Activated effector memory CD4-positive, alpha-beta T cell treated with Interleukin-2 at 50 U/mL for 16 hours (primary cell): Measurements from ENCODE around the gene TTC7B.
A peak's percentile ranks its signal among the peaks of the same experiment; 100 is the strongest.
"Not testable (repeated sequence)": the region's sequence is repeated elsewhere in the genome, so short reads cannot be mapped to it uniquely, and the experiment has no call there.

Experiments
- DNase-seq: peaks from one replicate; pipeline ENCODE4 v3.0.0-alpha.2; 2020

The TTC7B gene, protein sequence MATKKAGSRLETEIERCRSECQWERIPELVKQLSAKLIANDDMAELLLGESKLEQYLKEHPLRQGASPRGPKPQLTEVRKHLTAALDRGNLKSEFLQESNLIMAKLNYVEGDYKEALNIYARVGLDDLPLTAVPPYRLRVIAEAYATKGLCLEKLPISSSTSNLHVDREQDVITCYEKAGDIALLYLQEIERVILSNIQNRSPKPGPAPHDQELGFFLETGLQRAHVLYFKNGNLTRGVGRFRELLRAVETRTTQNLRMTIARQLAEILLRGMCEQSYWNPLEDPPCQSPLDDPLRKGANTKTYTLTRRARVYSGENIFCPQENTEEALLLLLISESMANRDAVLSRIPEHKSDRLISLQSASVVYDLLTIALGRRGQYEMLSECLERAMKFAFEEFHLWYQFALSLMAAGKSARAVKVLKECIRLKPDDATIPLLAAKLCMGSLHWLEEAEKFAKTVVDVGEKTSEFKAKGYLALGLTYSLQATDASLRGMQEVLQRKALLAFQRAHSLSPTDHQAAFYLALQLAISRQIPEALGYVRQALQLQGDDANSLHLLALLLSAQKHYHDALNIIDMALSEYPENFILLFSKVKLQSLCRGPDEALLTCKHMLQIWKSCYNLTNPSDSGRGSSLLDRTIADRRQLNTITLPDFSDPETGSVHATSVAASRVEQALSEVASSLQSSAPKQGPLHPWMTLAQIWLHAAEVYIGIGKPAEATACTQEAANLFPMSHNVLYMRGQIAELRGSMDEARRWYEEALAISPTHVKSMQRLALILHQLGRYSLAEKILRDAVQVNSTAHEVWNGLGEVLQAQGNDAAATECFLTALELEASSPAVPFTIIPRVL

GRCh38 chr14:90815822-90816662 lies at the start of gene TTC7B:
Gene TTC7B, minus strand, starts transcription at chr14:90816430. Its CDS starts 135 bp downstream, at chr14:90816295.
- peak; percentile 7 for DNase-seq

DNA sequence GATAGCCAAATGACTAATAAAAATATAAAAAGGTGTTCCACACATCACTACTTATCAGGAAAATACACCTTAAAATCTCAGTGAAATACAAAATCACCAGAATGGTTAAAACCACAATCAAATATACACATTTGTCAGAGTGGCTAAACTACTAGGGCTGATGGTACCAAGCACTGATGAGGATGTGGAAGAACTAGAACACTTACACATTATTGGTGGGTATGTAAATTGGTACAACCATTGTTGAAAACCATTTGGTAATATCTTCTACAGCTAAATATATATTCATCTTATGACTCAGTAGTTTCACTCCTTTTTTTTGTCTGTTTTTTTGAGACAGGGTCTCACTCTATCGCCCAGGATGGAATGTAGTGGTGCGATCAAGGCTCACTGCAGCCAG lies 48.5 kb upstream of the TTC7B start:
- DNase-seq = no peak

- DNase-seq = no peak
Measured at GRCh38 chr14:90858511-90858910, 42.3 kb upstream of the TTC7B start.

GRCh38 chr14:90857866-90858265 lies 41.6 kb upstream of the TTC7B start:
- DNase-seq = no peak

DNA sequence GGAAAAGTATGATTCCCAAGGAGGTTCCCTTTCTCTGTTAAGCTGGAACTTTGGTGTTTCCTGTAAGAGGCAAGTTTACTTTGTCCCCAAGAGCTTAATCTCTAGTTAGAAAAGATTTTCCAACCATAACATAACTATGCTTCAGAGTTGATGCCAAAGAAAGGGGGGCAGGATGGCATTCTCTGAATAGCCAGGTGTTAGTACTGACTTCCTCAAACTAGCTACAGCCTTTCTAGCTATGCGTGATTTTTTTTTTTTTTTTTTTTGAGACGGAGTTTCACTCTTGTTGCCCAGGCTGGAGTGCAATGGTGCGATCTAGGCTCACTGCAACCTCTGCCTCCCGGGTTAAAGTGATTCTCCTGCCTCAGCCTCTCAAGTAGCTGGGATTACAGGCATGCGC lies 39.9 kb upstream of the TTC7B start:
- DNase-seq = not testable (repeated sequence)

DNA sequence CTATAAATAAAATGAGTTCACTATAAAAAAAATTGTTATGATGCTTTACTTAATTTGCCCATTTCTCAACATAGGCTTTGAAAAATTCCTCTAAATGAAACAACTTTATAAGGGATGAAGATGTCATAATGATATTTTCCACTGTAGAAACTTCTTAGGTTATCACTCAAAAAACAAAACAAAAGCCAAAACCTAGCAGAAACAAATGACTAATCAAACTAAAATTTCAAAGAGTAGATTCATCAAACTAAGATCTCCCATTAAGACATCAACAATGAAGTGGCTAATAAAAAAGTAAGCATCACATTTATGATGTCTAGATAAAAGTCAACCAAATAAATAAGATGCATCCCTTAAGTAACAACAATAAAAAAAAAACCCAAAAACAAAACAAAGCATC lies 36.9 kb upstream of the TTC7B start:
- no peak for DNase-seq

DNA sequence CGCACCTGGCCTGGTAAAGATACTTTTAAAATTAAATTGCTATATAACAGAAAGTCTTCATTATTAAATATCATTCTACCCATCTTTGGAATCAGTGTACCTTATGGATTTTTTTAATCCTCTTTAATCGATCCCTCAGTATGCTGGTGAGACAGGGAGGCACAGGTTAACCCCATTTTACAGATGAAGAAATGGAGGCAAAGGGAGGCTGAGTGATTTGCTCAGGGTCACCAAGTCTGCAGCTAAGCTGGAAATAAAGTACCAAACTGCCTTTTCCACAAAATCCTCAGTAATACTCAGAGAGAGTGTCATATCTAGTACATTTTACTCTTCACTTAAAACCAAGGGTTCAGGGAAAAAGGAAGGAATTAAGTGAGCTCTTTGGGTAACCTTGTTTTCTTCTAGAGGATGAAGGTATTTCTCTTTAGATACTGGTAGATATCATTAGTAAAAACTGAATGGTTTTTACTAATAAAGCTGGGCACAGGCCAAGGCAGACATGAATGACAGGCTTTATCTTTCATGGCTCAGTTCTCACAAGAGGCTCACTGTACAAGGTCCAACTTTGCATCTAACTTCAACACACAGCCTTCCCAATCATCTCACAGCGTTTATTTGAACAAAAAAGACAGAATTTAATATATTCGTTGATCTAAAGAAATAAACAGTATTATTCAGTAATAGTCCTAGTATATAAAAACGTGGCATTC lies 35.3 kb upstream of the TTC7B start:
- no peak for DNase-seq

DNA sequence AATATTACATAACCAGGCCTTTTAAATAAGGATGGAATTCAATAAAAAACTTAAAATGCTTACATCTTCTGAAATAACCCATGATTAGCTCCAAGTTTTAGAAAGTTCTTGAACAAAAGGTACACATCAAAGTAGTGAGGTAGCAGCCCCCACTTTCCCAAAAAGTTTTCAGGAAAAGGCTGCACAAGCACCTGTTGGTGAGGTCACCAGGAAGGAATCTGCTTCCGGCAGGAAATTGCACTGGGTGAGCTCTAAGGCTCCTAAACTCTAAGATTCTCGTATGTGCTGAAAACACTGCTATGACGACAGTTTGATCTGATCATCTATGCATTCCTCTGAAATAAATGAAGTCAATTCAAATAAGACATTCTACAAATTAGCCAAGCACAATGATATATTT lies 34.3 kb upstream of the TTC7B start:
- no peak for DNase-seq

DNA sequence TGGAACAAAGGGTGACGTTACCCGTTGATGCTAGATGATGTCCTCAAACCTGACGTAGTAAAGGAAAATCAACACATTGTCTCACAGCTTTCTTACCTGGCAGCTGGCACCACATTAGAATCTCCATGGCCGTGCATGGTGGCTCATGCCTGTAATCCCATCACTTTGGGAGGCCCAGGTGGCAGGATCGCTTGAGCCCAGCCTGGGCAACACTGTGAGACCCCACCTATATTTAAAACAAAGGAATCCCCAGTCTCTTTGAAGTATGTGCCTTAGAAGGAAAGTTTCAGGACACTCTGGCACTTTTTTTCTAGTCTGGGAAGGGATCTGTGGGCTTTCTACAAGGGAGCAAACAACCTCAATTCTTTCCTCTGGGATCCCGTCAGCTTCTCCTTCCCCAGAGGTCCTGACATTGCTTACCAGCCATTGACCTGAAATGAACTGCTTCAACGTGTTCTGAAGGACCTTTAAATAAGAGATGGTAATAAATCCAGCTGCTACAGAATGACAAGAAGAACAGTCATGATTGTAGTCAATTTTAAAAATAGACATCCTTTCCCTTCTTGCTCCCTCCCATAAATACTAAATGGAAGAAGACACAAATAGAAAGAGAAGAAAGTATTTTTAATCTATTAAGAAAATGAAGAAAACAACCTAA lies 33.7 kb upstream of the TTC7B start:
- no peak for DNase-seq

DNA sequence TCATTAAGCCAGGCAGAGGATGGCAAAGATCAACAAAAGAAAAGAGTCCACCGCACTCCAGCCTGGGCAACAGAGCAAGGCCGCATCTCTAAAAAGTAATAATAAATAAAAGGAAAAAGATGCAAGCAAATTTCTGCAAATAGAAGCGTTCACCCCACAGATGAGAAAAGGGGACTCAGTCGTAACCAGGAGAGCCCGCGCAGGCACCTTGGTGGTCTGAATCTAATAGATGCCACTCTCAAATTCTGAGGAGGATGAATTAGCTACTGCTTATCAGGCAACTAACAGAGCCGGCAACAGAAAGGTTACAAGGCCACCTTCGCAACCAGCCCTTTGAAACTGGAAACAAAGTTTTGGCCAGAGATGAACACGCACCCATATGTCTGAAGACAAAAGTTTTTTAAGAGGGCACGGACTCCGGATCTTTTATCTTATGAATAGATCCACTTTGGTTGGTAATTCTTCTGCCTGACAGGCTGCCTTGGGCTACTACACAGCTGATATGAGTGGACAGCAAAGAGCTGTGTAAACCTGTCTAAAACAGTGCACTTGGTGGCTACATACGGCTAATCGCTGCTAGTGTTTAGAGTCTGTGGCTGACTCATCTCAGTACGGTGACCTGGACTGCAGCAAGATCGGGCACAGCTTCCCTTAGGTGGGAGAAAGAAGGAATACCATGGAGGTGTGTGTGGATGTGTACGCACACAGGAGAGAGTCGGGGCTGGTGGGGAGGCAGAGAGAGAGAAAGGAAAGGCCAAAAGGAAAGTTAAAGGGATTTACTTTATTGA lies 32.9 kb upstream of the TTC7B start:
- no peak for DNase-seq

- no peak for DNase-seq
Measured at GRCh38 chr14:90846511-90846910, 30.3 kb upstream of the TTC7B start.

GRCh38 chr14:90844321-90844720 lies 28.1 kb upstream of the TTC7B start:
- DNase-seq = no peak

DNA sequence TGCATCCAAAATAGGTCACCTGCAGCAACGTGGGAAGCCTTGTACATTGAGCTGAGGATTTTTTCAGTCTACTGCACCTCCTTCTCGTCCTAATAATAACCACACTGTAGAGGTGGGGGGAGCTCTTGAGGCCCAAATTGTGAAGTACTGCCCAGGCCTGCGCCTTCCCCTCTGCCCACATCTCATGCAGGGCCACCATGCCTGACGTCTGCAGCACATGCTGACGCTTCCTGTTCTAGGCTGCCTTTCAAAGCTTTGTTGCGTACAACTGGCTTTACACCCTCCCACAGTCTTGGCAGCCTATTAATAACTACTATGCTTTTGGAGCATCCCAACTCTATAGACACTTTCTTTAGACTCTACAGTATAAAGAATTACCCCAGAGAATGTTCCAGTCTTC lies 26.5 kb upstream of the TTC7B start:
- no peak for DNase-seq

DNA sequence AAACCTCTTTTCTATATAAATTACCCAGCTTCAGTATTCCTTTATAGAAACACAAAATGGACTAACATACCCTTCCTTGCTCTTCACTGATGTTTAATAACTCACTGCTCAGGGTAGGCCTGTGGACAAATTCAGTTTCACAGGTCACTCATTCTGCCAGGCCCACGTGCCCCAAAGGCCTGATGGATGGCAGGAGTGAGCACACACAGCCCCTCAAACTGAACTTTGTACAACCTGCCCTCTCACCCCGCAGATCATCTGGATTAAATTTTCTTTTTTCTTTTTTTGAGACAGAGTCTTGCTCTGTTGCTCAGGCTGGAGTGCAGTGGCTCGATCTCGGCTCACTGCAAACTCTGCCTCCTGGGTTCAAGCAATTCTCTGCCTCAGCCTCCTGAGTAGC lies 24.4 kb upstream of the TTC7B start:
- DNase-seq = not testable (repeated sequence)

DNA sequence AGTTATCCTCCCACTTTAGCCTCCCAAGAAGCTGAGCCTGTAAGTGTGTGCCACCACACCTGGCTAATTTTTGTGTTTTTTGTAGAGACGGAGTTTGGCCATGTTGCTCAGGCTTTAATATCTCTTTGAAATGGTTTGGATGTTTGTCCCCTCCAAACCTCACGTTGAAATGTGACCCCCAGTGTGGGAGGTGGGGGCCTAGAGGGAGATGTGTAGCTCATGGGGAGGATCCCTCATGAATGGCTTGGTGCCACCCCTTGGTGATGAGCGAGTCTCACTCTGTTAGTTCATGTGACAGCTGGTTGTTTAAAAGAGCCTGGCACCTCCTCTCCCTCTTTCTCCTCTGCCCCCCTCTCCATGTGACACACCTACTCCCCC lies 23.6 kb upstream of the TTC7B start:
- DNase-seq = no peak

DNA sequence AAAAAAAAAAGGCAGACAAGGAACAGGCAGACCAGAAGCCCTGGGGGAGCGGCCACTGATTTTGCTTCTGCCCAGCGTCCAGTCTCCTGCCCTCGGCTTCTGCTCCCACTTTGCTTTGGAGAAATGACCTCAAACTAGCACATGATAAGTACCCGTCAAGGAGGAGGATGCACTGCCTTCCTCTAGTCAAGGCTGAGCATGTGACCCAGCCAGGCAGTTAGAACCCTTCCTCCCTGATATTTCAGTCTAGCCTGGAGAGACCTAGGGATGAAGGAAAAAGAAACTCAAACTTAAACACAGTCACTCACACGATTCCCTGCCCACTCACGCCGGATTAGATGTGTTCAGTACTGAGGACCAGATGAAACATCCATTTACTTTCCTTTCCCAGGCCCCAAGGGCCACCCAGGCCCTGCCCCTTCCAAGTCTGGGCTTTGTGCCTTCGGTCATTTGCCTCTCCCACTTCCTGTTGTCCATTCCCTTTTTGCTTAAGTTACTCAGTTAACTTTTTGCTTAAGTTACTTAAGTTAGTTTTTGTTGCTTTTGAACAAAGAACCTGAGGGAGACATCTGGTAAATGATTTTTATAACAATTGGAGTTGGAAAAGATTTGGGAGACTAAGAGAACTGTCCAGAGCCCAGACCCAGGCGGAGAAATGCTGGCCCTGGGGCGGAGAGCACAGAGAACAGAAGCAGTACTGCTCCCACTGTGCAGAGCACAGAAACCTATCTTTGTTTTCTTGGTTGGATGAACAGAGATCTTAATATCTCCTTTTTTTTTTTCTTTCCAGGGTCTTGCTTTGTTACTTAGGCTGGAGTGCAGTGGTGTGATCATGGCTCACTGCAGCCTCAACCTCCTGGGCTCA lies 23.0 kb upstream of the TTC7B start:
- no peak for DNase-seq

DNA sequence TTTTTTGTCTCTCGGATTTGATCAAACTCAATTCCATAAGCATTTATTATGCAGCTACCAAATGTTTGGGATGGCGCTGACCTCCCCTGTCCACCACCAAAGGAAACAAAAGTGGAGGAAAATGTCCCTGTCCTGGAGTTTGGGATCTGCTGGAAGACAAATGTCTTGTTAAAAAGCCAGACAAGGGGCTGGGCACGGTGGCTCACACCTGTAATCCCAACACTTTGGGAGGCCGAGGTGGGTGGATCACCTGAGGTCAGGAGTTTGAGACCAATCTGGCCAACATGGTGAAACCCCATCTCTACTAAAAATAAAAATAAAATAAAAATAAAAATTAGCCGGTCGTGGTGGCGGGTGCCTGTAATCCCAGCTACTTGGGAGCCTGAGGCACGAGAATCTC lies 22.3 kb upstream of the TTC7B start:
- not testable (repeated sequence) for DNase-seq

- DNase-seq = no peak
Measured at GRCh38 chr14:90837355-90837754, 21.1 kb upstream of the TTC7B start.

- DNase-seq = no peak
Measured at GRCh38 chr14:90836692-90837063, 20.4 kb upstream of the TTC7B start.

DNA sequence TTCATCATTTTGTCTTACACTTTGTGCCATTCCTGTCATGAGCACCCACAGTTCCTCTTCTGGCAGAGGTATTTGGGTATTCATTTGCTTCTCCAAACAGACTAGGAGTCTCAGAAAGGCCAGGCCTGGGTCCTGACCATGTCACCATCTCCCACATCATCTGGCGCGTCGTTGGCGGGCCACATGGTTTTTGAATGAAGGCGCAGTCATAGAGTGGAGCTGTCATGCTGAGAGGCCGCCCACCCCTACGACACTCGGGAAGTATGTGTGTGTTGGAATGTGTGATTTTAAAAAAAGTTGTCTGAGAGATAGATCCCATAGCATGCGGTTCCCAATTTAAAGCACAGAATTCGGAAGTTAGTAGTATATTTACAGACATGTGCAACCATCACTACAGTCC lies 15.6 kb upstream of the TTC7B start:
- DNase-seq = no peak
